Endothelial cell of umbilical vein (primary cell): Measurements from ENCODE around the gene ELOB. TPM values are rescaled to one million over a fixed set of nuclear protein-coding genes. Genes with fewer than 3 reads are reported as not detected.

Source experiments
- BruUV-seq: library from RNA; stranded (reverse); fragments of 400-500 nt; replicated peaks from 2 replicates; lab custom pipeline; 2021; lab: Mats Ljungman, UMichigan
- CTCF ChIA-PET: fragments of 300-600, 350-600 bp; sonication (Branson Sonifier 250); formaldehyde crosslinking; loops from one replicate; lab custom pipeline; 2021; ENCODE audit warnings: antibody characterized with exemption, inconsistent platforms; lab: Charles Lee
- POLR2A ChIA-PET: fragments of 300-600, 350-600 bp; sonication (Branson Sonifier 250); formaldehyde crosslinking; loops from one replicate; lab custom pipeline; 2021; ENCODE audit warnings: antibody characterized with exemption, inconsistent platforms; lab: Charles Lee
- DNase-seq: peaks from one replicate; pipeline ENCODE4 v3.0.0-alpha.2; 2011; ENCODE audit warnings: low read depth, low spot score
- FAIRE-seq: peaks from 2 replicates; lab custom pipeline; 2011; peaks lifted over from hg19 to GRCh38; lab: Jason Lieb, UNC
- H2AFZ ChIP-seq: 2 replicates; pipeline ENCODE4 v1.6.0; 2012; ENCODE audit warnings: low read depth, low read length, control low read depth, inconsistent platforms
- H3K27ac ChIP-seq: 2 replicates; pipeline ENCODE4 v1.5.1; 2011; ENCODE audit warnings: low read depth, mild to moderate bottlenecking, control low read depth, low read length, moderate library complexity; ENCODE audit not compliant: insufficient read depth
- H3K27me3 ChIP-seq, 2 experiments: 2 replicates each; pipeline versions ENCODE4 v1.6.0 to v1.6.1; 2011; ENCODE audit warnings: low read length in 2 of 2, mixed read lengths in 1 of 2; ENCODE audit not compliant: control insufficient read depth in 2 of 2, insufficient read depth in 2 of 2
- H3K36me3 ChIP-seq, 2 experiments: 2 replicates in 1 of 2; 3 replicates in 1 of 2; pipeline ENCODE4 v1.5.1; 2011; ENCODE audit warnings: low read length in 2 of 2, mild to moderate bottlenecking in 1 of 2, moderate library complexity in 1 of 2; ENCODE audit not compliant: control insufficient read depth in 2 of 2, insufficient read depth in 2 of 2; ENCODE audit errors: extremely low read depth in 1 of 2
- H3K4me1 ChIP-seq: 3 replicates; pipeline ENCODE4 v1.5.1; 2011; ENCODE audit warnings: mild to moderate bottlenecking, low read length; ENCODE audit not compliant: control insufficient read depth, insufficient read depth; ENCODE audit errors: extremely low read depth
- H3K4me2 ChIP-seq: 2 replicates; pipeline ENCODE4 v1.6.1; 2011; ENCODE audit warnings: low read length, control low read depth, mixed read lengths; ENCODE audit not compliant: insufficient read depth
- H3K4me3 ChIP-seq, 3 experiments: fragments of 200-600 bp in 1 of 3; sonication (generic), shearing (Covaris generic) in 1 of 3; replicated peaks in 1 of 3; 2 replicates each; pipeline ENCODE4 v1.5.1; 2011 to 2016; ENCODE audit warnings: control low read depth in 3 of 3, low read length in 3 of 3, mild to moderate bottlenecking in 2 of 3, inconsistent platforms in 1 of 3, low read depth in 1 of 3, moderate library complexity in 1 of 3; ENCODE audit not compliant: insufficient read depth in 1 of 3
- H3K79me2 ChIP-seq: 2 replicates; pipeline ENCODE4 v1.6.0; 2012; ENCODE audit warnings: low read length, inconsistent platforms; ENCODE audit not compliant: control insufficient read depth, insufficient read depth
- H3K9ac ChIP-seq: replicated peaks from 2 replicates; pipeline ENCODE3; 2011; ENCODE audit warnings: low read length, control low read depth; ENCODE audit not compliant: insufficient read depth; ENCODE audit errors: extremely low read depth
- H3K9me1 ChIP-seq: replicated peaks from 3 replicates; pipeline ENCODE4 v1.6.0; 2011; ENCODE audit warnings: mild to moderate bottlenecking, low read length; ENCODE audit not compliant: control insufficient read depth, insufficient read depth; ENCODE audit errors: extremely low read depth
- H3K9me3 ChIP-seq: replicated peaks from 2 replicates; pipeline ENCODE4 v1.5.1; 2012; ENCODE audit warnings: low read length, inconsistent platforms; ENCODE audit not compliant: control insufficient read depth, insufficient read depth
- H4K20me1 ChIP-seq: replicated peaks from 2 replicates; pipeline ENCODE3; 2011; ENCODE audit warnings: mild to moderate bottlenecking, low read length; ENCODE audit not compliant: control insufficient read depth, insufficient read depth; ENCODE audit errors: extremely low read depth
- EZH2 ChIP-seq: IDR thresholded peaks from 2 replicates; pipeline ENCODE4 v1.6.1; 2012; ENCODE audit warnings: borderline replicate concordance, low read depth, mild to moderate bottlenecking, moderate library complexity, low read length, inconsistent platforms; ENCODE audit not compliant: severe bottlenecking
- FOS ChIP-seq: IDR thresholded peaks from 2 replicates; pipeline ENCODE4 v1.6.1; 2011; ENCODE audit warnings: mild to moderate bottlenecking, low read length, moderate library complexity, borderline replicate concordance; ENCODE audit not compliant: insufficient read depth
- GATA2 ChIP-seq: IDR thresholded peaks from 2 replicates; pipeline ENCODE4 v1.7.0; 2011; ENCODE audit warnings: low read depth, mild to moderate bottlenecking, moderate library complexity, mixed read lengths, low read length; ENCODE audit not compliant: insufficient read length, insufficient read depth
- JUN ChIP-seq: IDR thresholded peaks from 2 replicates; pipeline ENCODE4 v1.6.1; 2011; ENCODE audit warnings: borderline replicate concordance, low read depth; ENCODE audit not compliant: insufficient read length, insufficient read depth
- MYC ChIP-seq: IDR thresholded peaks from one replicate; pipeline ENCODE4 v1.6.1; 2011; ENCODE audit warnings: mild to moderate bottlenecking, low read depth, low read length
- POLR2A ChIP-seq: IDR thresholded peaks from 2 replicates; pipeline ENCODE4 v1.6.1; 2012; ENCODE audit warnings: low read depth, mild to moderate bottlenecking, control low read depth, low read length
- POLR2AphosphoS5 ChIP-seq: IDR thresholded peaks from 2 replicates; pipeline ENCODE4 v1.6.1; 2012; ENCODE audit warnings: low read depth, mild to moderate bottlenecking, control low read depth, low read length, moderate library complexity; ENCODE audit not compliant: insufficient read depth
- dilution Hi-C: fragments of 300-500 bp; cut with MboI; formaldehyde crosslinking; loops from one replicate; pipeline ENCODE4 v1.15.0; 2019; ENCODE audit warnings: low sequenced_read_pairs; ENCODE audit not compliant: extremely low pct_ligation_motif_present
- intact Hi-C: fragments of 100-400 bp; cut with micrococcal nuclease; formaldehyde crosslinking; loops from one replicate; pipeline ENCODE4 v1.10.0; 2022
- polyA plus RNA-seq, 4 experiments: library from polyadenylated mRNA; depleted of rRNA in 3 of 4; stranded (reverse) in 3 of 4; unstranded in 1 of 4; fragments of >200 nt; gene quantifications; 2 replicates each; pipeline versions ENCODE4 v1.2.1 to v1.2.3, GENCODE V29; 2011 to 2012; ENCODE audit warnings: missing spikeins in 1 of 4
- total RNA-seq: library from RNA; stranded (reverse); gene quantifications from 2 replicates; pipeline ENCODE4 v1.2.3, GENCODE V29; 2021
- TF ChIP-seq, protein P1 (sequence below): IDR thresholded peaks from 2 replicates; pipeline ENCODE4 v1.6.1; 2011; ENCODE audit not compliant: insufficient read depth, insufficient read length
- TF ChIP-seq, protein P2 (sequence below), 2 donors: IDR thresholded peaks; 1 replicate in 1 of 2; 2 replicates in 1 of 2; pipeline ENCODE4 v1.5.1; 2011; ENCODE audit warnings: low read length in 2 of 2, mild to moderate bottlenecking in 2 of 2, moderate library complexity in 2 of 2, control low read depth in 1 of 2, inconsistent platforms in 1 of 2, low read depth in 1 of 2; ENCODE audit not compliant: insufficient read depth in 1 of 2; ENCODE audit errors: extremely low read depth in 1 of 2

Gene ELOB
- total and polyA plus RNA-seq, 2 donors (not counting 3 experiments of a cell fraction or from before 2014, with no cell fraction given), result 251 to 848 TPM

DNA sequence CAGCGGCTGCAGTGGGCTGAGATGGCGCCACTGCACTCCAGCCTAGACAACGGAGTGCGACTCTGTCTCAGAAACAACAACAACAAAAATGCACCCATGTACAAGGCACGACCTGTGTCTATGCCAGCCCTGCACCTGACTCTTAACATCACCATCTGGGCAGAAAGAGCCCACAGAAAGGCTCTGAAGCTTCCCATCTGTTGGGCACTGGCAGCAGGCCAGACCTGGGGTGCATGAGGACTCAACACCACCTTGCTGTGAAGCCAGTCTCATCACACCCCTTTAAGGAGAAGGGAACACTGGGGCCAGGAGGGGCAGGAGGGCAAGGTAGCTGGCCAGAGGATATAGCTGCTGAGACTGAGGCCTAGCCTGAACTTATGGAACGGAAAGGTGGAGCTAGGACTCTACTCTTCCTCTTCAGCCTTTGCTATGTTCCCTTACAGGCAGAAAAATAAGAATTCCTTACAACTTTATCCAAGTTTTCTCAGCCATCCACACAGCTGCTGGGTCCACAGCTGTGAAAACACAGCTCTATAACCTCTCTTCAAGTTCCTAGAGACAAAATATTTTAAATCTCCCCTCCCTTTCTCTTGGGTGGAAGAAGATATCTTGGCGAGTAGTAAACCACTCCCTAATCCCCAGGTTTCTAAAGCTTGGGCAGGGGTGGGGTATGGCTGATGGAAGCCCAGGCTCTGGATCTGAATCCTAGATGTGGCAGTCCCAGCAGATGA, 2.8 kb downstream of the ELOB start:
- Histone ChIP-seq H2AFZ (no peak overlapping the region), H3K9me1 (no peaks in the 10 kb centered on the region), H3K27me3 (no peaks in the 10 kb centered on the region), H3K4me2 (no peak overlapping the region), H3K9me3 (no peaks in the 10 kb centered on the region), H3K36me3 (peaks cover 12 to 31% of the 10 kb centered on the region in 2 experiments), H3K4me1 (peaks cover 8% of the 10 kb centered on the region), H4K20me1 (no peaks in the 10 kb centered on the region), H3K9ac (no peak overlapping the region), H3K79me2 (peaks cover 18% of the 10 kb centered on the region), H3K4me3 (no peak overlapping the region), H3K27ac (no peak overlapping the region)
- ChIA-PET CTCF (interaction anchor here (1.1 to 4.5 kb wide), 2 partner anchors 94 to 153 kb away, joined by 3 to 20 read pairs; no protein-coding TSS in a partner anchor), POLR2A (no interaction called here)
- no peak for TF ChIP-seq FOS
- TF ChIP-seq GATA2, result no peak
- TF ChIP-seq POLR2A, result no peak
- TF ChIP-seq, protein P1, sequence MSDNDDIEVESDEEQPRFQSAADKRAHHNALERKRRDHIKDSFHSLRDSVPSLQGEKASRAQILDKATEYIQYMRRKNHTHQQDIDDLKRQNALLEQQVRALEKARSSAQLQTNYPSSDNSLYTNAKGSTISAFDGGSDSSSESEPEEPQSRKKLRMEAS, result no peak
- no peak for TF ChIP-seq JUN
- no peak for TF ChIP-seq EZH2
- no peak for TF ChIP-seq POLR2AphosphoS5
- TF ChIP-seq, protein P2, sequence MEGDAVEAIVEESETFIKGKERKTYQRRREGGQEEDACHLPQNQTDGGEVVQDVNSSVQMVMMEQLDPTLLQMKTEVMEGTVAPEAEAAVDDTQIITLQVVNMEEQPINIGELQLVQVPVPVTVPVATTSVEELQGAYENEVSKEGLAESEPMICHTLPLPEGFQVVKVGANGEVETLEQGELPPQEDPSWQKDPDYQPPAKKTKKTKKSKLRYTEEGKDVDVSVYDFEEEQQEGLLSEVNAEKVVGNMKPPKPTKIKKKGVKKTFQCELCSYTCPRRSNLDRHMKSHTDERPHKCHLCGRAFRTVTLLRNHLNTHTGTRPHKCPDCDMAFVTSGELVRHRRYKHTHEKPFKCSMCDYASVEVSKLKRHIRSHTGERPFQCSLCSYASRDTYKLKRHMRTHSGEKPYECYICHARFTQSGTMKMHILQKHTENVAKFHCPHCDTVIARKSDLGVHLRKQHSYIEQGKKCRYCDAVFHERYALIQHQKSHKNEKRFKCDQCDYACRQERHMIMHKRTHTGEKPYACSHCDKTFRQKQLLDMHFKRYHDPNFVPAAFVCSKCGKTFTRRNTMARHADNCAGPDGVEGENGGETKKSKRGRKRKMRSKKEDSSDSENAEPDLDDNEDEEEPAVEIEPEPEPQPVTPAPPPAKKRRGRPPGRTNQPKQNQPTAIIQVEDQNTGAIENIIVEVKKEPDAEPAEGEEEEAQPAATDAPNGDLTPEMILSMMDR (IDR thresholded peaks at IDR 0.05; ENCODE audit: extremely low read depth in 1 of 2, insufficient read depth in 1 of 2, low read depth in 1 of 2, low read length in 2 of 2), result no peak
- TF ChIP-seq MYC, result no peak
- FAIRE-seq, result no peak
- DNase-seq, result no peak
- BruUV-seq, result no TSS peak
- intact Hi-C loops, result loop anchor here (10.0 kb wide), 1 partner anchor 60 kb away; the partner anchor contains the start of gene ZG16B
- dilution Hi-C loops, result no loop called here
